GM20000 (cell line): Measurements from ENCODE around the gene MALAT1.
"Not testable (repeated sequence)": the region's sequence is repeated elsewhere in the genome, so short reads cannot be mapped to it uniquely, and the experiment has no call there.

Experiments used
- DNase-seq: peaks from one replicate; pipeline ENCODE4 v3.0.0; 2012; ENCODE audit warnings: low spot score
- TF ChIP-seq, protein P1 (sequence below): IDR thresholded peaks from 2 replicates; pipeline ENCODE4 v1.5.1; 2012; ENCODE audit warnings: mild to moderate bottlenecking, control low read depth; ENCODE audit errors: extremely low read depth, missing control alignments

Gene MALAT1

DNA sequence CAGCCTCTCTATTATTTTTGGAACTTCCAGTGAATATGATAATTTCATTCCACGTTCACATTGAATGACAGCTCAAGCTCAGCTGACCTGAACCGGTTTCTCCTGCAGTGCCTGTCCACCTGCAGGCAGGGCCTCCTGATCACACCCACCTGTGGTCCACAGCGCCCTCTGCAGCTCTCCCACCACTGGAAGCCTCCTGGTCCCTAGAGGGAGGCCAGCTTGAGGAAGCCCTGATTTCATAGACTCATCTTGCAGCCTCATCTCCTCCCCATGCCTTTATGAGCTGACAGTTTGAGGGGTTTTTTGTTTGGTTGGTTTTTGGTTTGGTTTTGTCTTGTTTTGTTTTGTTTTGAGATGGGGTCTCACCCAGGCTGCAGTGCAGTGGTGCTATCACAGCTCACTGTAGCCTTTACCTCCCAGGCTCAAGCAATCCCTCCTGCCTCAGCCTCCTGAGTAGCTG lies 29.9 kb upstream of the MALAT1 start:
- DNase-seq, result peak; percentile 77
- TF ChIP-seq, protein P1, sequence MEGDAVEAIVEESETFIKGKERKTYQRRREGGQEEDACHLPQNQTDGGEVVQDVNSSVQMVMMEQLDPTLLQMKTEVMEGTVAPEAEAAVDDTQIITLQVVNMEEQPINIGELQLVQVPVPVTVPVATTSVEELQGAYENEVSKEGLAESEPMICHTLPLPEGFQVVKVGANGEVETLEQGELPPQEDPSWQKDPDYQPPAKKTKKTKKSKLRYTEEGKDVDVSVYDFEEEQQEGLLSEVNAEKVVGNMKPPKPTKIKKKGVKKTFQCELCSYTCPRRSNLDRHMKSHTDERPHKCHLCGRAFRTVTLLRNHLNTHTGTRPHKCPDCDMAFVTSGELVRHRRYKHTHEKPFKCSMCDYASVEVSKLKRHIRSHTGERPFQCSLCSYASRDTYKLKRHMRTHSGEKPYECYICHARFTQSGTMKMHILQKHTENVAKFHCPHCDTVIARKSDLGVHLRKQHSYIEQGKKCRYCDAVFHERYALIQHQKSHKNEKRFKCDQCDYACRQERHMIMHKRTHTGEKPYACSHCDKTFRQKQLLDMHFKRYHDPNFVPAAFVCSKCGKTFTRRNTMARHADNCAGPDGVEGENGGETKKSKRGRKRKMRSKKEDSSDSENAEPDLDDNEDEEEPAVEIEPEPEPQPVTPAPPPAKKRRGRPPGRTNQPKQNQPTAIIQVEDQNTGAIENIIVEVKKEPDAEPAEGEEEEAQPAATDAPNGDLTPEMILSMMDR, result peak; percentile 73

DNA sequence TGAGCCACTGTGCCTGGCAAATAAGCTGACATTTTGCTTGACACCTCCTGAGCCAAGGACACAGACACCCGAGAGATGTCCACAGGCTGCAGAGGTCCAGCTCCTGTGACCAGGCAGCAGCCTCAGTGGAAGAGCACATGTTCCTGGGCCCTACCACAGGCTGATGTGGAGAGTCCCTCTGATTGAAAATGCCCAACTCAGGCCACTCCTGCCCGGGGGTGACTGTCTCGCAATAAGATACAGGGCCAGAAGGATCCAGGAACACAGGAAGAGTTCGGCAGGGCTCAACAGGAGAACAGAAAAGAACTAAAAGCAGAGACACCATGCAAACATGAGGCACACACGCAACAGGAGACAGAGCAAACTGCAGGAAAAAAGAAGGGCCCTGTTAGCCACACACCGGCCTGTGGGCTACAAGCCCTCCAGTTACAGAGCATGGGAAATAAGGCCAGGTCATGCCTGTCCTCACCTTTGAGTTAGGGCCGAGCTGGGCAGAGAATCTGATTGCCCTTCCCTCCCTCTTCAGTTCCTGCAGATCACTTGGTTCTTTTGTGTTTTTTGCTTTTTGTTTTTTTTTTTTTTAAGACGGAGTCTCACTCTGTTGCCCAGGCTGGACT lies 28.3 kb upstream of the MALAT1 start:
- no peak for DNase-seq
- TF ChIP-seq, protein P1, result no peak

DNA sequence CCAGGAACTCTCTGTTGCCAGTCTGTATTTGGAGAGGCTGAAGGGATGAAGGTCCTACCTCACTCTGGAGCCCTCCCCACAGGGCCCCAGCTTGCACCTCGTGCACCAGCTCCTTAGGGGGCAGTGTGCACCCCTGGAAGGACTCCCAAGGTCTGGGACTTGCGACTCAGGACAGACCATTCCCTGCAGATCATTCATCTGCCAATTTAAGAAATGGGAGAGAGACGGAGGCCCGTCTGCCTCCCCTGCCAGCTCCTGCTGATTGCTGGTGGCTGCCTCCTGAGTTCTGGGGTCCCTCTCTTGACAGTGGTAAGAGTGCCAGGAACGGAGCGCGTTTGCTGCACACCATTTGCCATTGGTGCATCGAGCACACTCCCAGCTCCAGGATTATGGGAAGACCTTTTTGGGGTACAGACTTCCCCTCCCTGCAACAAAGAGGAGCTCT lies 27.4 kb upstream of the MALAT1 start:
- TF ChIP-seq, protein P1, result peak; percentile 38
- no peak for DNase-seq

DNA sequence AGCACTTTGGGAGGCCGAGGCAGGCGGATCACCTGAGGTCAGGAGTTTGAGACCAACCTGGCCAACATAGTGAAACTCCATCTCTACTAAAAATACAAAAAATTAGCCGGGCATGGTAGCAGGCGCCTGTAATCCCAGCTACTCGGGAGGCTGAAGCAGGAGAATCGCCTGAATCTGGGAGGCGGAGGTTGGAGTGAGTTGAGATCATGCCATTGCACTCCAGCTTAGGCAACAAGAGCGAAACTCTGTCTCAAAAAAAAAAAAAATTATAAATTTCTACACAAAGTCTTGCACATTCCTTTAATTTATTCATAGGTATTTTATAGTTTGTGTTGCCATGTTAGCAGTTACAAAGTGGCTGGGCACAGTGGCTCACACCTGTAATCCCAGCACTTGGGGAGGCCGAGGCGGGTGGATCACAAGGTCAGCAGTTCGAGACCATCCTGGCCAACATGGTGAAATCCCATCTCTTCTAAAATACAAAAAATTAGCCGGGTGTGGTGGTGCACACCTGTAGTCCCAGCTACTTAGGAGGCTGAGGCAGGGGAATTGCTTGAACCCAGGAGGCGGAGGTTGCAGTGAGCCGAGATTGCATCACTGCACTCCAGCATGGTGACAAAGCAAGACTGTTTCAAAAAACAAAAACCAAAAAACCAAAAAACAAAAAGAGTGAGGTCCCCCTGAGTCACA lies 26.1 kb upstream of the MALAT1 start:
- DNase-seq, result not testable (repeated sequence)

DNA sequence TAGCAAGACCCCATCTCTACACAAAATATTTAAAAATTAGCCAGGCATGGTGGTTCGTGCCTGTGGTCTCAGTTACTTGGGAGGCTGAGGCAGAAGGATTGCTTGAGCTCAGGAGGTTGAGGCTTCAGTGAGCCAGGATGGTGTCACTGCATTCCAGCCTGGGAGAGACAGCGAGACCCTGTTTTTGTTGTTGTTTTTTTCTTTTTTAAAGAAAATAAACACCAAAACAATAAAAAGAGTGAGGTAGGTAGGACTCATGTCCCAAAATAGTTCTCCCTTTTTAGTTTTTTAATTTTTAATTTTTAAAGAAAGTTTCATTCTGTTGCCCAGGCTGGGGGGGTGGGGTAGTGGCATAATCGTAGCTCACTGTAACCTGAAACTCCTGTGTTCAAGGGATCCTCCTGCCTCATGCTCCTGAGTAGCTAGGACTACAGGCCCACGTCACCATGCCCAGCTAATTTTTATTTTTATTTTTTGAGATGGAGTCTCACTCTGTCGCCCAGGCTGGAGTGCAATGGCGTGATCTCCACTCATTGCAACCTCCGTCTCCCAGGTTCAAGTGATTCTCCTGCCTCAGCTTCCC lies 25.5 kb upstream of the MALAT1 start:
- TF ChIP-seq, protein P1, result no peak
- DNase-seq, result no peak

DNA sequence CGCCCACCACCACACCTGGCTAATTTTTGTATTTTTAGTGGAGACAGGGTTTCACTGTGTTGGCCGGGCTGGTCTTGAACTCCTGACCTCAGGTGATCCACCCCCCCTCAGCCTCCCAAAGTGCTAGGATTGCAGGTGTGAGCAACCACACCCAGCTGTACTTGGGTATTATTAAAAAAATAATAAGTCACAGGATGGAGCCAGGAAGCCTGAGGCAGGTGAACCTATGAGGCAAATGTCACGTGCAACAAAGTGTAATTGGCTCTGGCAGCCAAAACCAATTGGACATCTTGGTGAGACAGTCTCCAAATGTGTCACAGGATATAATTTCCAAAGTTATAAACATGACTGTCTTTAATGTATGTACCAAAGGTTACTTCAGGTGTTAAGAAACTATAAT lies 24.0 kb upstream of the MALAT1 start:
- TF ChIP-seq, protein P1, result no peak
- DNase-seq, result no peak

DNA sequence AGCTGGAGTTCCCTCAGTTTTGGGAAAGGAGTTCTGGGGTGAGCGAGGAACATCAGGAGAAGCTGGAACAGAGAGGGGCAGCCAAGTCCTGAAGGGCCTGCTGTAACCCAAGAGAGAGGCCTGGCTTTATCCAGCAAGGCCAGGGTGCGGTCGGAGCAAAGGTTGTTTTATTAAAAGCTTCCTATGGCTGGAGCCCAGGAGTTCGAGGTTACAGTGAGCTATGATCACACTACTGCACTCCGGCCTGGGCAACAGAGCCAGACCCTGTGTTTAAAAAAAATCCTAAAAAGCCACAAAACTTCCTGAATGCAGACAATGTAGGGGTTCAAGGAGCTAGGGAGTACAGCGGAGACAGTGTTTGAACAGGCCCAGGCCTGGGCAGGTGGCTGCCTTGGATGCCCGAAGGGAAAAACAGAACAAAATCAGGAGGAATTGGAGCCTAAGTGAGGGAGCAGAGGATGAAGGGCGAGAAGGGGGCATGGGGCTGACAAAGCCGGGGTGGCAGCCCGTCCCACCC lies 22.2 kb upstream of the MALAT1 start:
- DNase-seq, result no peak
- TF ChIP-seq, protein P1, result no peak
